ENCODE results near the gene SH2D6. TPM values are rescaled to one million over a fixed set of nuclear protein-coding genes. Genes with fewer than 3 reads are reported as not detected.
A peak's percentile ranks its signal among the peaks of the same experiment; 100 is the strongest.

SH2D6 gene
- polyA plus RNA-seq, 1 donor from 2014 or later, result not detected

GRCh38 chr2:85427300-85427835 is 8.9 kb downstream of the SH2D6 start:
- no peaks in the 10 kb centered on the region for H4K20me1 ChIP-seq (ENCODE audit: insufficient read depth)
- H3K27me3 ChIP-seq (ENCODE audit: insufficient read depth, low read depth, low read length), result no peaks in the 10 kb centered on the region
- H3K79me2 ChIP-seq (replicated peaks; ENCODE audit: insufficient read depth, low read length), result no peaks in the 10 kb centered on the region
- no peak overlapping the region for H3K4me3 ChIP-seq (ENCODE audit: low read length)
- no peak overlapping the region for H3K27ac ChIP-seq (ENCODE audit: low read length)
- TF ChIP-seq EZH2 (IDR thresholded peaks at IDR 0.05; ENCODE audit: borderline replicate concordance, insufficient read depth, low read length, poor library complexity, severe bottlenecking), result no peak
- no peak for TF ChIP-seq TAF1 (IDR thresholded peaks at IDR 0.05; ENCODE audit: low read depth)
- no peak for TF ChIP-seq MXI1 (conservative IDR thresholded peaks at IDR 0.05; ENCODE audit: poor library complexity, severe bottlenecking)
- no peak for TF ChIP-seq RAD21 (conservative IDR thresholded peaks at IDR 0.05)
- TF ChIP-seq CTCF (IDR thresholded peaks at IDR 0.05; ENCODE audit: poor library complexity, severe bottlenecking), result no peak
- TF ChIP-seq SMC3 (conservative IDR thresholded peaks at IDR 0.05; ENCODE audit: poor library complexity), result no peak
- TF ChIP-seq POLR2AphosphoS5 (IDR thresholded peaks at IDR 0.05), result no peak
- TF ChIP-seq EP300 (conservative IDR thresholded peaks at IDR 0.05; ENCODE audit: poor library complexity, severe bottlenecking), result no peak
- TF ChIP-seq REST (IDR thresholded peaks at IDR 0.05; ENCODE audit: borderline replicate concordance), result no peak
- no peak overlapping the region for H3K9ac ChIP-seq (ENCODE audit: low read length)
- no peak overlapping the region for H3K4me2 ChIP-seq (ENCODE audit: low read length)
- H3K36me3 ChIP-seq (ENCODE audit: insufficient read depth, low read length), result no peaks in the 10 kb centered on the region
- H2AFZ ChIP-seq (ENCODE audit: low read depth, low read length), result no peak overlapping the region
- H3F3A ChIP-seq (ENCODE audit: insufficient read depth, low read length, poor library complexity, severe bottlenecking), result no peaks in the 10 kb centered on the region
- H3K9me3 ChIP-seq (ENCODE audit: low read length), result no peaks in the 10 kb centered on the region
- H3K9me2 ChIP-seq (ENCODE audit: insufficient read depth, low read length), result no peaks in the 10 kb centered on the region

- Histone ChIP-seq H3K4me2 (ENCODE audit: low read length) (no peak overlapping the region), H2AFZ (ENCODE audit: low read depth, low read length) (no peak overlapping the region), H3K27ac (ENCODE audit: low read length) (peak overlapping the region; percentile 99), H3K9ac (ENCODE audit: low read length) (no peak overlapping the region), H3F3A (ENCODE audit: insufficient read depth, low read length, poor library complexity, severe bottlenecking) (no peaks in the 10 kb centered on the region), H4K20me1 (ENCODE audit: insufficient read depth) (no peaks in the 10 kb centered on the region), H3K27me3 (ENCODE audit: insufficient read depth, low read depth, low read length) (no peaks in the 10 kb centered on the region), H3K36me3 (ENCODE audit: insufficient read depth, low read length) (no peaks in the 10 kb centered on the region), H3K79me2 (replicated peaks; ENCODE audit: insufficient read depth, low read length) (no peaks in the 10 kb centered on the region), H3K9me3 (ENCODE audit: low read length) (no peaks in the 10 kb centered on the region), H3K4me3 (ENCODE audit: low read length) (no peak overlapping the region), H3K9me2 (ENCODE audit: insufficient read depth, low read length) (no peaks in the 10 kb centered on the region)
- TF ChIP-seq SMC3 (conservative IDR thresholded peaks at IDR 0.05; ENCODE audit: poor library complexity) (no peak), EP300 (conservative IDR thresholded peaks at IDR 0.05; ENCODE audit: poor library complexity, severe bottlenecking) (no peak), POLR2AphosphoS5 (IDR thresholded peaks at IDR 0.05) (no peak), EZH2 (IDR thresholded peaks at IDR 0.05; ENCODE audit: borderline replicate concordance, insufficient read depth, low read length, poor library complexity, severe bottlenecking) (no peak), RAD21 (conservative IDR thresholded peaks at IDR 0.05) (no peak), CTCF (IDR thresholded peaks at IDR 0.05; ENCODE audit: poor library complexity, severe bottlenecking) (no peak), TAF1 (IDR thresholded peaks at IDR 0.05; ENCODE audit: low read depth) (no peak), REST (IDR thresholded peaks at IDR 0.05; ENCODE audit: borderline replicate concordance) (no peak), MXI1 (conservative IDR thresholded peaks at IDR 0.05; ENCODE audit: poor library complexity, severe bottlenecking) (no peak)
These were observed 9.9 kb downstream of the SH2D6 start for GRCh38 chr2:85428343-85428881.
